ENCODE data around the gene RBM19.

- no peak for TF ChIP-seq CTCF (IDR thresholded peaks at IDR 0.05)
- TF ChIP-seq POLR2A (IDR thresholded peaks at IDR 0.05) = no peak
Observed at GRCh38 chr12:113967368-113967767, 1.2 kb upstream of the RBM19 start.

All from heart left ventricle (tissue), 13 donors.